DOHH2 (cell line): ENCODE measurements around the gene SNX5.

Experiments used
- H3F3A ChIP-seq: fragments of 200-600 bp; sonication (generic), shearing (Covaris generic); 2 replicates; pipeline ENCODE4 v1.6.0; 2016; ENCODE audit warnings: antibody characterized with exemption, mild to moderate bottlenecking; ENCODE audit not compliant: control insufficient read depth, insufficient read depth
- H3K27ac ChIP-seq: fragments of 200-600 bp; sonication (generic); 2 replicates; pipeline ENCODE4 v1.5.1; 2014; ENCODE audit warnings: low read depth, mild to moderate bottlenecking, low read length, moderate library complexity
- H3K27me3 ChIP-seq: fragments of 200-600 bp; sonication (generic); 2 replicates; pipeline ENCODE4 v1.6.1; 2014; ENCODE audit warnings: mild to moderate bottlenecking, low read length, mixed read lengths; ENCODE audit not compliant: control insufficient read depth
- H3K36me3 ChIP-seq: fragments of 200-600 bp; sonication (generic); 2 replicates; pipeline ENCODE4 v1.6.1; 2014; ENCODE audit warnings: mild to moderate bottlenecking, low read length, moderate library complexity, mixed read lengths; ENCODE audit not compliant: control insufficient read depth
- H3K4me1 ChIP-seq: fragments of 200-600 bp; sonication (generic); 2 replicates; pipeline ENCODE4 v1.6.1; 2014; ENCODE audit warnings: mild to moderate bottlenecking, low read length, mixed read lengths; ENCODE audit not compliant: control insufficient read depth
- H3K4me2 ChIP-seq: fragments of 200-600 bp; sonication (generic); 2 replicates; pipeline ENCODE4 v1.6.0; 2014; ENCODE audit warnings: mild to moderate bottlenecking, low read length, moderate library complexity
- H3K4me3 ChIP-seq: fragments of 200-600 bp; sonication (generic); 2 replicates; pipeline ENCODE4 v1.5.1; 2014; ENCODE audit warnings: mild to moderate bottlenecking, low read length, mixed read lengths
- H3K79me2 ChIP-seq: fragments of 200-600 bp; sonication (generic); 2 replicates; pipeline ENCODE4 v1.6.1; 2014; ENCODE audit warnings: mild to moderate bottlenecking, low read length, mixed read lengths; ENCODE audit not compliant: control insufficient read depth
- H3K9me2 ChIP-seq: fragments of 200-600 bp; sonication (generic); replicated peaks from 2 replicates; pipeline ENCODE4 v1.6.1; 2014; ENCODE audit warnings: mild to moderate bottlenecking, low read length, mixed read lengths; ENCODE audit not compliant: control insufficient read depth
- H3K9me3 ChIP-seq: fragments of 200-600 bp; sonication (generic); 2 replicates; pipeline ENCODE4 v1.6.1; 2014; ENCODE audit warnings: antibody characterized with exemption, low read length, mixed read lengths; ENCODE audit not compliant: control insufficient read depth, insufficient read depth
- H4K20me1 ChIP-seq: fragments of 200-600 bp; sonication (generic); 2 replicates; pipeline ENCODE4 v1.6.0; 2014; ENCODE audit warnings: low read depth, mild to moderate bottlenecking, antibody characterized with exemption, low read length, moderate library complexity; ENCODE audit not compliant: control insufficient read depth, insufficient read depth
- EZH2phosphoT487 ChIP-seq: fragments of 200-600 bp; sonication (generic); IDR thresholded peaks from 2 replicates; pipeline ENCODE4 v1.6.1; 2017; ENCODE audit warnings: borderline replicate concordance, mild to moderate bottlenecking, antibody characterized with exemption, low read length, moderate library complexity, mixed read lengths
- TF ChIP-seq, protein P1 (sequence below): fragments of 200-600 bp; sonication (generic); IDR thresholded peaks from one replicate; pipeline ENCODE4 v1.5.1; 2014; ENCODE audit warnings: antibody characterized with exemption, mild to moderate bottlenecking, low read depth, low read length; ENCODE audit not compliant: poor library complexity, severe bottlenecking

The SNX5 gene

DNA sequence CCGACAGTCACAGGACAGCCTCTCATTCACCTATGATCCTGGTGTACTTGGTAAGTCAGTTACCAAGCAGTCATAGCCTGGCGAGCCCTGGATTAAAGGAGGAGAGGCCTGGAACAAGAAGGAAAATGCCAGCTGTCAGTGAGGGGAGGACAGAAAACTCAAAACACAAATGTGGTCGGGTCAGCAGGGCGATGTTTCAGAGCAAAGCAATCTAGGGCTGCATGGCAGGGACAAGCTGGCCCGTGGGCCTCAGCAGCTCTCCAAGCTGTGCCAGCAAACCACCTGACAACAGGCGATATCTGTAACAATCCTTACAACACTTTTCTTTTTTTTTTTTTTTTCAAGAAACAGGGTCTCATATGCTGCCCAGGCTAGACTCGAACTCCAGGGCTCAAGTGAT lies 40.5 kb upstream of the SNX5 start:
- TF ChIP-seq EZH2phosphoT487 = no peak
- TF ChIP-seq, protein P1, sequence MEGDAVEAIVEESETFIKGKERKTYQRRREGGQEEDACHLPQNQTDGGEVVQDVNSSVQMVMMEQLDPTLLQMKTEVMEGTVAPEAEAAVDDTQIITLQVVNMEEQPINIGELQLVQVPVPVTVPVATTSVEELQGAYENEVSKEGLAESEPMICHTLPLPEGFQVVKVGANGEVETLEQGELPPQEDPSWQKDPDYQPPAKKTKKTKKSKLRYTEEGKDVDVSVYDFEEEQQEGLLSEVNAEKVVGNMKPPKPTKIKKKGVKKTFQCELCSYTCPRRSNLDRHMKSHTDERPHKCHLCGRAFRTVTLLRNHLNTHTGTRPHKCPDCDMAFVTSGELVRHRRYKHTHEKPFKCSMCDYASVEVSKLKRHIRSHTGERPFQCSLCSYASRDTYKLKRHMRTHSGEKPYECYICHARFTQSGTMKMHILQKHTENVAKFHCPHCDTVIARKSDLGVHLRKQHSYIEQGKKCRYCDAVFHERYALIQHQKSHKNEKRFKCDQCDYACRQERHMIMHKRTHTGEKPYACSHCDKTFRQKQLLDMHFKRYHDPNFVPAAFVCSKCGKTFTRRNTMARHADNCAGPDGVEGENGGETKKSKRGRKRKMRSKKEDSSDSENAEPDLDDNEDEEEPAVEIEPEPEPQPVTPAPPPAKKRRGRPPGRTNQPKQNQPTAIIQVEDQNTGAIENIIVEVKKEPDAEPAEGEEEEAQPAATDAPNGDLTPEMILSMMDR = no peak
- H3K4me2 ChIP-seq = no peak overlapping the region
- no peaks in the 10 kb centered on the region for H3K9me3 ChIP-seq
- H3K36me3 ChIP-seq = no peaks in the 10 kb centered on the region
- no peak overlapping the region for H3K4me3 ChIP-seq
- no peaks in the 10 kb centered on the region for H3F3A ChIP-seq
- H3K79me2 ChIP-seq = no peaks in the 10 kb centered on the region
- no peaks in the 10 kb centered on the region for H3K9me2 ChIP-seq
- H3K4me1 ChIP-seq = peaks cover 21% of the 10 kb centered on the region
- no peak overlapping the region for H3K27ac ChIP-seq
- no peaks in the 10 kb centered on the region for H3K27me3 ChIP-seq
- no peaks in the 10 kb centered on the region for H4K20me1 ChIP-seq

DNA sequence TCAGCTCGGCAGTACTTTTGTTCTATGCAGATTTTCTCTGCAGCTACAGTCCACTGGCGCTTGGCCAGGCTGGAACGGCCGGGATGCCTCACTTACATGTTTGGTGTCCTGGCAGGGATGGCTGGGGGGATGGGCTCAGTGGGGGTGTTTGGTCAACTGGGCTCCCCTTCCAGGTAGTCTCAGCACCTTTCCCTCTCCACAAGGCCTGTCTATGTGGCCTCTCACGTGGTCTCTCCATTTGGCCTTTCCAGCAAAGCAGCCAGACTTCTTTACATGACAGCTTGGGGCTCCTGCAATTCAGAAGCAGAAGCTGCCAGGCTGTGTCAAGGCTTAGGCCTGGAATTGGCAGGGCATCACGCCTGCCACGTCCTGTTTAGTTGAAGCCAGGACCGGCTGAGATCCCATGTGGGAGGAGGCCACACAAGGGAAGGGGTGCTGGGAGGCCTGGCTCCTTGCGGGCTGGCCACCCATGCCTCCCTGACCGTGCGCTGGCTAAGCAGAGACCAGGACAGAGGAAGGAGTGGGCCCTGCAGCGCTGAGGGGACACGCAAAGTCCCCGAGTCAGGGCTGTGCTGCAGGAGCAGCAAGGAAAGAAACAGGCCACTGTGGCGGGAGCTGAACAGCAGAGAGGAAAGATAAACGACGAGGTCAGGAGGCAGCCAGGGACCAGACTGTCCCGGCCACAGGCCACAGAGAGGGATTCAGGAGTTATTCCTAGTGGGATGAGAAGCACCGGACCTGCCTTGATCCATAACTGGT lies 39.1 kb upstream of the SNX5 start:
- H3K4me1 ChIP-seq = peaks cover 35% of the 10 kb centered on the region
- H3K4me3 ChIP-seq = no peak overlapping the region
- peaks cover 4% of the 10 kb centered on the region; the same call in 1 of the 2 replicates for H3F3A ChIP-seq
- H3K79me2 ChIP-seq = no peaks in the 10 kb centered on the region
- no peaks in the 10 kb centered on the region for H3K9me3 ChIP-seq
- TF ChIP-seq EZH2phosphoT487 = no peak
- TF ChIP-seq, protein P1 = no peak
- no peak overlapping the region for H3K27ac ChIP-seq
- H3K27me3 ChIP-seq = no peaks in the 10 kb centered on the region
- H3K9me2 ChIP-seq = no peaks in the 10 kb centered on the region
- H3K36me3 ChIP-seq = no peaks in the 10 kb centered on the region
- no peak overlapping the region for H3K4me2 ChIP-seq
- no peaks in the 10 kb centered on the region for H4K20me1 ChIP-seq

DNA sequence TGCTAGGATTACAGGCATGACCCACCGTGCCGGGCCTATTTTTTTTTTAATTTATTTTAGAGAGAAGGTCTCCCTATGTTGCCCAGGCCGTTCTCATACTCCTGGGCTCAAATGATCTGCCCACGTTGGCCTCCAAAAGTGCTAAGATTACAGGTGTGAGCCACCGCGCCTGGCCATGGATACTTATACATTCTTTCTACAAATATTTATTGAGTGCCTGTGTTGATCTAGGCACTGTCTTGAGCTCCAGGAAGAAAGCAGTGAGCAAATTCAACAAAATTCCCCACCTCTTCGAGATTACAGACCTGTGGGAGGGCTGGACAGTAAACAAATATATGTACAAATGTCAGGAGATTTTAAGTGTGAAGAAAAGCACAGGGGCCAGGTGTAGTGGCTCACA lies 38.1 kb upstream of the SNX5 start:
- peaks cover 4% of the 10 kb centered on the region; the same call in 1 of the 2 replicates for H3F3A ChIP-seq
- H3K27me3 ChIP-seq = no peaks in the 10 kb centered on the region
- no peak overlapping the region for H3K4me2 ChIP-seq
- peaks cover 35% of the 10 kb centered on the region for H3K4me1 ChIP-seq
- no peak for TF ChIP-seq EZH2phosphoT487
- TF ChIP-seq, protein P1 = no peak
- H3K9me3 ChIP-seq = no peaks in the 10 kb centered on the region
- H4K20me1 ChIP-seq = no peaks in the 10 kb centered on the region
- no peak overlapping the region for H3K27ac ChIP-seq
- no peak overlapping the region for H3K4me3 ChIP-seq
- H3K36me3 ChIP-seq = no peaks in the 10 kb centered on the region
- no peaks in the 10 kb centered on the region for H3K9me2 ChIP-seq
- no peaks in the 10 kb centered on the region for H3K79me2 ChIP-seq
